IMR-90 (cell line): ENCODE data around the gene MPV17.

Source experiments
- CTCF ChIP-seq: conservative IDR thresholded peaks from 2 replicates; pipeline ENCODE4 v1.5.1; 2012; ENCODE audit warnings: mild to moderate bottlenecking, low read depth, low read length, improper control_type of control experiment
- ELK1 ChIP-seq: fragments of 150-350 bp; IDR thresholded peaks from 2 replicates; pipeline ENCODE4 v1.6.1; 2016; ENCODE audit warnings: low read depth, mild to moderate bottlenecking, low read length, moderate library complexity, borderline replicate concordance
- MAZ ChIP-seq: IDR thresholded peaks from 2 replicates; pipeline ENCODE4 v1.6.1; 2012; ENCODE audit warnings: low read depth, mild to moderate bottlenecking, low read length, improper control_type of control experiment, moderate library complexity, borderline replicate concordance
- POLR2A ChIP-seq: IDR thresholded peaks from 2 replicates; pipeline ENCODE4 v1.6.1; 2012; ENCODE audit warnings: mild to moderate bottlenecking, low read depth, low read length
- RAD21 ChIP-seq: IDR thresholded peaks from 2 replicates; pipeline ENCODE4 v1.6.1; 2012; ENCODE audit warnings: low read length, improper control_type of control experiment

- TF ChIP-seq CTCF (no peak), ELK1 (no peak), POLR2A (no peak), RAD21 (no peak), MAZ (no peak)
Observed at GRCh38 chr2:27270131-27270530, 52.8 kb downstream of the MPV17 start.
